Islet precursor cell (in vitro differentiated cells): Measurements from ENCODE around the gene CDADC1.
"Not testable (repeated sequence)": the region's sequence is repeated elsewhere in the genome, so short reads cannot be mapped to it uniquely, and the experiment has no call there.

ENCODE experiments used
- DNase-seq: peaks from one replicate; pipeline ENCODE4 v3.0.0-alpha.2; 2018

The CDADC1 gene

DNA sequence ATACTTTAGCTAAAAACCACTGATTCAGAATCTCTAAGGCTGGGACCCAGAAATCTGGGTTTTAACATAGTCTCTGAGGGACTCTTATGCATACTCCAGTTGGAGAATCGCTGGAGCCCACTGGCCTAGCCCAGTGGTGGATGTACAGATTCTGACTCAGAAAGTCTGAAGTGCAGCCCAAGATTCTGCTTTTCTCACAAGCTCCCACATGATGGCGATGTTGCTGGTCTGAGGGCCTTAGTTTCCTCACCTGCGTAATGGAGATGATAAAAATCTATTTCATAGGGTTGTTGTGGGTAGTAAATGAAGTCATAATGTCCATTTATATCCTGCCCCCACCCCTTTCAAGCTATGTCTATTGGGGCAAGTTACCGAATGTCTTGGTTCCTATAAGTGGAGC, 7.7 kb upstream of the CDADC1 start:
- peak; percentile 63 for DNase-seq

DNA sequence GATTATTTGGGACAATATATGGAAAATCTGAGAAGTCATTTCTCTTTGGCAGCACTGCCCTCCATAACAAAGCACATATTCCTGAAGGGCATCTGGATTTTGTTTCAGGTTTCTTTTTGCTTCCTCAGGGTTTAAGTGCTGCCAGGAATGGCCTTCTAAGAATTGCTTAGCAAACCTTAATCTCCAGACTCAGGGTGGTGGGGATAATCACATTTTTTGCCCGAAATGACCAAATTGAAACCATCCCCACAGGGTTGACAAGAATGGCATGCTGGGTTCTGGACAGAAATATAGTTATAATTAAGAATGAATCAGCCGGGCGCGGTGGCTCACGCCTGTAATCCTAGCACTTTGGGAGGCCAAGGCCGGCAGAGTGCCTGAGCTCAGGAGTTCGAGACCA, 6.4 kb upstream of the CDADC1 start:
- DNase-seq, result no peak

DNA sequence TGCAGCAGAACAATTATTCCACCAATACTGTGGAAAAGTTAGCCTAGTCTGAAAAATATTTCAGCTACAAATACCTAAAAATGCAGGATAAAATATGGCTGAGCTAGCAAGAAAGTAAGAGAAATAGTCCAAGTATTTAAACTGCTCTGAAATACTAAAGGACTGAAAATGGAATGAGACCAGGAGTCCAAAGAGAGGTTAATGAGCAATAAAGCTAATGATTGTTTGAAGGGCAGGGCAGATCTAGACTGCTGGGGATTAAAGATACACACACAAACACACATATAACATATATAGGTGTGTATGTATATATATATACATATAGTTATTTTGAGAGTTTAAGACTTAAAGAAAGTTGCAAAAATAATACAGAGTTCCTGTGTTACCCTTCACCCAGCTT, 2.6 kb upstream of the CDADC1 start:
- no peak for DNase-seq

DNA sequence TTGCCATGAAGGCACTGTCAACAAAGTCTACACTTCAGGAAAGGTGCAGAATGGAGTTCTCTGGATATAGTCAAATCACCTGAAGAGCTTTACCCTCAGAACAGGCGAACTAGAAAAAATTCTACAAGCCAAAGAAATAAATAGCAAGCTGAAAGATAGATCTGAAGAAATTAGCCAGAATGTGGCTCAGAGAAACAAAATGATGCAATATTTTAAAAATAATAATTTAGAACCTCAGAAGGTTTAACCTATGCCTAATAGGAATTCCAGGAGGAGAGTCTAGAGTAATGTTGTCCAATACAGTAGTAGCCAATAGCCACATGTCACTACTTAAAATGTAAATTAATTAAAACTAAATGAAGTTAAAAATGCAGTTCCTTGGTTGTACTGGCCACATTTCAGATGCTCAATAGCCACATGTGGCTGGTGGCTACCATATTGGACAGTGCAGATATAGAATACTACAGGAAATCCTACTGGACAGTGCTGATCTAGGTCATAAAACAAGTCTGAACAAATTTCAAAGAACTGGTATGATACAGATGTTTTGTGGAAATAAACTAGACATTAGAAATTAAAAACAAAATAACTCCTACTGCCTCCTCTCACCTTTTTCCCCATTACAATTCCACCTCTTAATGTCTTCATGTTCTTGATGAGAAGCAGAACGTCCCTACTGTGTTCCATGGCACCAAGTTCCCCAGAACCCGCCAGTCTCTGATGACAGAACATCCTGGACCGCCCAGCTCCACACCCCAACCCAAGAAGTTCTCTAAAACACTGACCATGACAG, 679 bp upstream of the CDADC1 start:
- DNase-seq, result no peak

DNA sequence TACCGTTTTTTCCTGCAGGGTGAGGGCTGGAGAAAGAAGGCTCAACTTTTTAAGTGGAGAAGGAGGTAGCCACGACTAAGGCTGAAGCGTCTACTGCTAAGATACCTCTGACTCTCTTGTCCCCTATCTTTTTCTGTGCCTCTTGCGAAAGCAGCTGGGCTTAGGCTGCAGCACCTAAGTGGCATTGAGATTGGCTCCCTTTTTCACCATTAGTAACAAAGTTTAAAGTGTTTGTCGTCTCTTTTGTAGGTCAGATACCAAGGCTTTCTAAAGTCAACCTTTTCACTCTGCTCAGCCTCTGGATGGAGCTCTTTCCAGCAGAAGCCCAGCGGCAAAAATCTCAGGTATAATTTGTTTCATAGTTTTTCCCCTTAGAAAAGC, 887 bp downstream of the CDADC1 start:
- no peak for DNase-seq

DNA sequence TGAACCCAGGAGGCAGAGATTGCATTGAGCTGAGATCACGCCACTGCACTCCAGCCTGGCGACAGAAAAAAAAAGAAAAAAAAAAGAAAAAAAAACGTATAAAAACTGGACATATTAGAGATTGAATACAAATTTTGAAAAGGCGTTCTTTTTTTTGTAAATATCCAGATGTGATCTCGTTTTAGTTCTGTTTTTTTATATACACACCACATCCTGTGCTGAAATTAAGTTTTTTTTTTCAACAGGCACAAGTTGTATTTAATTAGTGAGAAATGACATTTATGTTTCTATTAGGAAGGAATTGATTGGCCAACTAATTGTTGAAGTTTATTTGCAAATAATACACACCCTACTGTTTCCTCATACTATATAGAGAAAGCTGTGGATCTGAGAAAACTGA, 3.6 kb downstream of the CDADC1 start:
- DNase-seq, result no peak

DNA sequence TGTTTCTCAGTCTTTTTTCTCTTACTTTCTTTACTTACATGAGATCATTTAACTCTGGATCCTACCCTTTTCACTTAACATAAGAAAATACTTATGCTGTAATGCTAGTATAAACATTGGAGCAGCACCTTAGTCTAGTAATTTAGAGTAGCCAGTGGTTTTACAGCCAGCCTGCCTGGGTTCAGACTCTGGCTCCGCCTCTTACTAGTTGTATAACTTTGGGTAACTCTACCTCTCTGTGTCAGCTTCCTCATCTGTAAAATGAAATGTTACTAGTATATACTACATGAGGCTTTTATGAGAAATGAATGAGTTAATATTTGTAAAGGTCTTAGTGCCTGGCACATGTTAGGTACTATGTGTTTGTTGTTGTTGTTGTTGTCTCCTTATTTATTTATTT, 5.6 kb downstream of the CDADC1 start:
- DNase-seq, result no peak

DNA sequence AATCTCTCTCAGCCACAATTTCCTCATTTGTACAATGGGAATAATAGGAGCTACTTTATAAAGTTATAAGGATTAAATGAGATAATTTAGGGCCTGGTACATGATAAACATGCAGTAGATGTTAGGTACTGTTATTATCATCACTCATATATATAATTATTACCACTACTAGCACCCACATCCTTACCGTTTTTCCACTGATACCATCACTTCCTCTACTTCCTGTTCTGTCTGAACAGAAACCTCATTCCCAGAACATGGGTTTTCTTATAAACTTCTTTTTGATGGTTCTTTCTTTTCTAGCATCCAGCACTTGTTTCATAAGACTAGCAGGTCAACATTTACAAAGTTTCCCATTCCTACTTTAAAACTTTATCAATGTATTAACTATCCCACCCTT, 6.3 kb downstream of the CDADC1 start:
- no peak for DNase-seq

DNA sequence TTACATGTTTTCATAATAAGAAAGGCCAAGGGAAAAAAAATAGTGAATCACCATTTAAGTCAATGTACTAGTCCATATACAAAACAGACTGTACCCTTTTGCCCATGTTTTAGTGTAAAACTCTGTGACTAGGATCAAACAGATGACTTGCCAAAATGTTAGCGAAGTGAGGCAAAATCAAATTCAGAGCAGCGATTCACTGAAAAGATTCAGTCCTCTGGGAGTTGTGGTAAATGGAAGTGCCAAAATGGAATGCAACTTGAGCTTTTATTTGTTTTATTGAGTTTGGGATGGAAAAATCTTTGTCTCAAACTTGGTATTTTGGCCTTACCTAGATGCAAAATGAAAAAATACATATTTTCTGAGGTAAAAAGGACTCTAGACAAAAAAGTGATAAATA, 9.1 kb downstream of the CDADC1 start:
- no peak for DNase-seq

DNA sequence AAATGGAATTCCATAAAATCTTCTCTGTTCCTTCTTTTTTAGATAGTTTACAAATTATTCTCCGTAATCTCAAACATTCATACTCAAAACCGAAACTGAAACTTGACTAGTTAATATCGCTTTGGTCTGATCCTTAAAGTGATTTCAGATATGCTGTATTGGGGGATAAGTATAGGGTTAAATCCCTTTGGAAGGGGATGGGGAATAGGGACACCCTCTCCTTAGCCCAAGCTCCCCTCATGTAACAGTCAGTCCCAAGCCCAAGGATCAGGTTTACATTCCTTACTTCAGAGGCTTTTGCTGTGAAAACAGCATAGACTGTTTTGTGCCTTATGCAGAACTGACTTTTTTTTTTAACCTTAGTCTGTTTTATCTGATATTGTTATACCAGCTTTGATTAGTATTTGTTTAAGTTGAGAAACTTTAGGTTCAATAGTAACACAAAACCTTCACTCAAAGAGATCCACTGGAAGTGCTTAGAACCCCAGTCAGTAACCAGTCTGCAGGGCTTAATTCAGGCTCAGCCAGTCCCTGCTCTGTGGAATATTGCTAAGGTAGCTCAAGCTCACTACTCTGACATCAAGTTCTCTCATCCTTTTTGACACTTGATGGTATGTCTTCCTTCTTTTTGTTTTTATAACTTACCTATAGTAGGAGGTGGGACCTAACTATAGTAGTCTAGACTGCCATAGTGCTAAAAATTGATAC, 10.5 kb downstream of the CDADC1 start:
- no peak for DNase-seq

DNA sequence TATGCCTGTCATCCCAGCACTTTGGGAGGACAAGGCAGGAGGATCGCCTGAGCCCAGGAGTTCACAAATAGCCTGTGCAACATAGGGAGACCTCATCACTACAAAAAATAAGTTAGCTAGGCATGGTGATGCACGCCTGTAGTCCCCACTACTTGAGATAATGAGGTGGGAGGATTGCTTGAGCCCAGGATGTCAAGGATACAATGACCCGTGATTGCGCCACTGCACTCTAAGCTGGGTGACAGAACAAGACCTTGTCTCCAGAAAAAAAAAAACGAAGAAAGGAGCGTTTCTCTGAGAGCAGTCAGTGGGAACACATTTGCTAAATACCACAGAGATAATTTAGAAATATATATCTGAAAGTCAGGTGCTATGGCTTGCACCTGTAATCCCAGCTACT, 11.9 kb downstream of the CDADC1 start:
- no peak for DNase-seq

DNA sequence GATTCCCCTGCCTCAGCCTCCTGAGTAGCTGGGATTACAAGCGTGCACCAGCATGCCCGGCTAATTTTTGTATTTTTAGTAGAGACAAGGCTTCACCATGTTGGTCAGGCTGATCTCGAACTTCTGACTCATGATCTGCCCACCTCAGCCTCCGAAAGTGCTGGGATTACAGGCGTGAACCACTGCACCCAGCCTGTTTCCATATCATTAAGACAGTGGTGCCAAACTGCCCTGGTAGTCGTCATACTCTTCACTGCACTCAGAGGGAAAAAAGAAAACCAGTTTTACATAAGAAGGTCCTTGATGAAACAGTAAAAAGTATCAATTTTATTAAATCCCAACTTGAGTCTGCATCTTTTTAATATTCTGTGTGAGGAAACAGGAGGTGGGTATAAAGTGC, 14.9 kb downstream of the CDADC1 start:
- DNase-seq, result no peak

DNA sequence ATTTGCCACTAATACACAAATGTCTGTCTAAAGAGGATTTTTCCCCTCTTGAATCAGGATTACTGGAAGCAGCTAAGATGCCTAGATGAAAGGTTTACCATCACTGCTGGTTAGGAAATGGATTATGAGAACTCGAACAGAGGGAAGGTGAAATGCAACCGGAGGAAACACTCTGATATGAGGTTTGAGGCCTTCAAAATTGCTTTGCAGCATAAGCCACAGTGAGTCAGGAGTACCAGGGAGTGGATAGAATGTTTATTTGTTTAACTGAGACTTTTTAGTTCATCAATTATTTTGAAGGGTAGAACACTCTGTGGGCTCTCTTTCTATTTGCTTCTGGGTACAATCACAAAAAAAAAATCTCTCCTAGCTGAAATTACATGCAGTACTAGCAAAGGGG, 18.1 kb downstream of the CDADC1 start:
- no peak for DNase-seq

DNA sequence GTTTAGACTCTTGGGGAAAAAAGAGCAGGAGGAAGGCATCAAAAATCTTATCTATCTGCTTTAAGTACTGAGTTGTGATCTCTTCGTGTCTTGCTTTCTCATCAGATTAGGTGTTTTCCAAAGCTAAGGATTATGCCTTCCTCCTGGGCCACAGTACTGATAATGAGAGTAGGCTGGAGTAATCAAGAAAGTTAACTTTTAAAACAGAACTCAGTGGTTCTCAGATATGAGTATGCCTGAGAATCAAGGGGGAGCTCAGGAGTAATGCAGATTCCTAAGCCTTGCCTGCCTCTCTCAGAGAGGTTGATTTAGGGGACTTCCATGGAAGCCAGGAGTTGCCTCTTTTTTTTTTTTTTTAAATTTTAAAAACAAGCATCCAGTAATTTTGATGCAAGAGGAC, 23.5 kb downstream of the CDADC1 start:
- no peak for DNase-seq

DNA sequence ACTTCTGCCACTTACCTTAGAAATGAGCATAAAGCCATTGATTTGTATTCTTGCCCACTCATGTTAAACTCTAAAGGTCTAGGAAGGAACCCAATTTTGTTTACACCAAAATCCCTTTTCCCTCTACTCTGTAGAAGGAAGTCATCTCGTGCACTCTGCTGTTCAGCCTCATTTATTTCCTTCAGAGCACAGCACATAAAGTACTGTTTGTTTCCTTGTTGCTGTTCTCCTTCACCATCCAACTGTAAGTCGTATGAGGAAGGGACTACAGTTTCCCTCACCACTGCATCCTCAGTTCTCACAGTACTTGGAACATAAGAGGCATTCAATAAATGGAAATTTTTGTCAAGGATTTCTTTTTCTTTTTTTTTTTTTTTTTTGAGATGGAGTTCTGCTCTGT, 24.6 kb downstream of the CDADC1 start:
- DNase-seq, result no peak

DNA sequence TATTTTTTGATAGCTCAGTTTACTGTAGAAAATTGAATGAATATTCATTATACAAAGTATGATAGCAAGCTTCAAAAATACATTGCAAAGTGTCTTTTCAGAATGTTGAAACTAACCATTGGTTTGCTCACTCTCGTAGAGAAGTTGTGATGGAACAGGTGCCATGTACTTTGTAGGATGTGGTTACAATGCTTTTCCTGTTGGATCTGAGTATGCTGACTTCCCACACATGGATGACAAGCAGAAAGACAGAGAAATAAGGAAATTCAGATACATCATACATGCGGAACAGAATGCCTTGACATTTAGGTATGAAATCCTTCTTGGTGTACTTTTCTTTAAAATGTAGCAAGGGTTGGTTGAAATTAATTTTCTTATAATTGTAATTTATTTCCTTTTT, 30.5 kb downstream of the CDADC1 start:
- DNase-seq, result no peak

DNA sequence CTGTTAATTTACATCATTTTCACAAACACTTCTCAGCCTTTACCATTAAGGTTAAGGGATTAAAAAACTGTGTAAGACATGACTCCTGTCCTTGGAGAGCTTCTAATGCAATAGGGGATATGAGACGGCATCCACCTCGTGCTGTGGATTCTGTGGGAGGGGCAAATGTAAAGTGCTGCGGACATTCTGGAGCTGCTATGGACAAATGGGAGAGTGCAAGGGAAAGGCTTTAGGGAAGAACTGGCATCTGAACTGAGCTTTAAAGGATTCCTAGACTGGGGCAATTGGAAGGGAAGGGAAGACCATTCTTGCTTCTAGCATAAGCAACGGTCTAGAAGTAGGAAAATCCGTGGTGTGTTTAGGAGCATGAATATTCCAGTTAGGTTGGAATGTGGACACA, 31.4 kb downstream of the CDADC1 start:
- DNase-seq, result no peak

DNA sequence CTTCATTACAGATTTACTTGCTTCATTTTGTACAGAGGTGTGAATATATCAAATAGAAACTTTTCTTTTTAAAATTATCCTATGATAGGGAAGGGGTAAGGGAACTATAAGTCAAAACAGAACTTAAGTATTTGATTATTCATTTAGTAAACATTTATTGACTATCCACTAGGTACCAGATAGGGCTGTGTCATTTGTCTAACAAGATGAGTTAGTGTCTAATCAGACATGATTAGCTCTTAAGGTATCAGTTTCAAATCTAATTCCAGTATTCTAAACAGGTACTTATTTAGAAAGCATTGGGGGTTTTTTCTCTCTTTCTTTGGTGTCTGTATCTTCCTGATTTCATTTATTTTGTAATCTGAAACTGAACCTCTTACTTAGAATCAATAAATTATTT, 32.2 kb downstream of the CDADC1 start:
- no peak for DNase-seq

DNA sequence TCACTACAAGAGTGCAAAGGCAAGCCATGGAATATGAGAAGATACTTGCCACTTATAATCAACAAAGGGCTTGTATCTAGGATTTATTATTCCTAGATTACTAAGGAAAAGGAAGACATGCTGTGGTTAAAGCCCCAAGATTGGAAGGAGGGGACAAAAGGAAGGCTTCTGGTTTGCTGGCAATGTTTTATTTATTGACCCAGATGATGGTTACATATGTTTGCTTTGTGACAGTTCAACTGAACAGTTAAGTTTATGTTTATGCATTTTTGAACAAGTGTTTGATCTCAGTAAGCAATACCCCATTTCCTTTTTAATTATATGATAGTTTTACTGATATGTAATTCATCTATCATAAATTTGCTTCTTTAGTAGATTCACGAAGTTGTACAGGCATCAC, 40.3 kb downstream of the CDADC1 start:
- DNase-seq, result no peak

DNA sequence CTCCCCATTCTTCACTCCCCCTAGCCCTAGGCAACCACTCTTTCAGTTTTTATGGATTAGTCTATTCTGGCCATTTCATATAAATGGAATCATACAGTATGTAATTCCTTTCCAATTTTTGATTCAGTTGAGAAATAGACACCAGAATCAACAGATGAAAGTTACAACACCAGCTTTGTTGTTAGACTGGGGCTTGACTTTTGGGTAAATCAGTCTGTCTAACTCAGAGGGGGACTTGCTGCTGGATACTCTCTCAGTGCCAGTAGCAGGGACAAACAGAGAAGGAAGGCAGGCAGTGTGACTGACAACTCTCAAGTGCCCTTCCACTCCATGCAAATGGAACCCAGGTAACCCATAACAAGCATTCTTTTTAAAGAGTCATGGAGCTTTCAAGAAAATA, 40.7 kb downstream of the CDADC1 start:
- no peak for DNase-seq

DNA sequence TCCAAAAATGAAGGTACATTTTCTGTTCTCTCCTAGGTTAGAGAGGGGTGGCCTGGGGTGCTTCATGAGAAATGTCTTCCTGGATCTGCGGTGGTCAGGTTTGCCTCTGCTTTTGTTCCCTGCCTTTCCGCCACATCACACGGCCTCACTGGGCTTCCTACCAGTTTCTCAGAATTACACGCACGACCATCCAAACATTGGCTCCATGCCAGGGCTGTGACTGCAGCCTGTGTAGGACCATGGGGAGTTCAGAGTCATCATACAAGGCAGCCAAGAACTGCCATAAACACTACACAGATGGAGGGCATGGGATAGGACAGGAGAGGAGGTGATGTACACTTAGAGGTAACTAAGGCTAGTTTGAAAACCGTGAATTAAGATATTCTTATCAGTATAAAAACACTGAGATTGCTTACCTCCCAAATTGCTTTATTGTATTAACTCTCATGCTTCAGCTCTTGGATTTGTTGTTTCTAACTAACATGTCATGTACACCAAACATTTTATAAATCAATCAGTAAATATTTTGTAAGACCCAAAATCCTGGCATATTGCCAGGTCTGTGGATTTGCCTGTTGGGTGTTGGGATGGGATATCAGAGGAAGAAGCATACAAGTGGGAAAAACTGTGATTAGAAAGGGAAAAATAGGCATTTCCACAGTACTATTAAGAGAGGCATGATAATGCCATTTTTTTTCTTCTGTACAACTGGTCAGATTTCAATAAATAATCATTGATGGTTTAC, 45.2 kb downstream of the CDADC1 start:
- no peak for DNase-seq

DNA sequence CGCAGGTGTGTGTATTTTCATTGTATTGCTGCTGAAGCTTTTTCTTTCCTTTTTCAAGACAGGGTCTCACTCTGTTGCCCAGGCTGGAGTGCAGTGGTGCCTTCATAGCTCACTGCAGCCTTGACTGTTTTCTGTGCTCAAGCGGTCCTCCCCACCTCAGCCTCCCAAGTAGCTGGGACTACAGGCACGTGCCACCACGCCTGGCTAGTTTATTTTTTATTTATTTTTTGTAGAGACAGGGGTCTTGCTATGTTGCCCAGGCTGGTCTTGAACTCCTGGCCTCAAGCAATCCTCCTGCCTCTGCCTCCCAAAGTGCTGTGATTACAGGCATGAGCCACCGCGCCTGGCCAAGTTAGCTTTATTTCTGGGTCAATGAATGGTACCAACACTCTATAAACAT, 47.0 kb downstream of the CDADC1 start:
- DNase-seq, result not testable (repeated sequence)

DNA sequence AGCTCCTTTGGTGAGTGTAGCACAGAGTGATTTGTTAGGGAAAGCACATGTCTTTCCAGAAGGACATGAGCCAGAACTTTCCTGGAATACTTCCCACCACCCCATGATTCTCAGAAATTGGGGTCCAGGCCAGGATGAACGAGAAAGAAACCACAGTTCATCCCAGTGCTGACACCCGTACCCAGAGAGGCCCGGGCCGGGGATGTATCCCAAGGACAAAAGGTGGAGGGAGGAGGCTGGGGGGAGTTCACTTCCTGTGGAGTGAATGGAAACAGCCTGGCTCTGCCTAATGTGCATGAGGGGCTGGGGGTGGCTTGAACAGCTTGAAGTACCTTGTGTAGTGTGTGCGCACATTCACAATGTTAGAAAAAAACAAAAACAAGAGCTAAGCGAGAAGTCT, 47.5 kb downstream of the CDADC1 start:
- DNase-seq, result peak; percentile 17

DNA sequence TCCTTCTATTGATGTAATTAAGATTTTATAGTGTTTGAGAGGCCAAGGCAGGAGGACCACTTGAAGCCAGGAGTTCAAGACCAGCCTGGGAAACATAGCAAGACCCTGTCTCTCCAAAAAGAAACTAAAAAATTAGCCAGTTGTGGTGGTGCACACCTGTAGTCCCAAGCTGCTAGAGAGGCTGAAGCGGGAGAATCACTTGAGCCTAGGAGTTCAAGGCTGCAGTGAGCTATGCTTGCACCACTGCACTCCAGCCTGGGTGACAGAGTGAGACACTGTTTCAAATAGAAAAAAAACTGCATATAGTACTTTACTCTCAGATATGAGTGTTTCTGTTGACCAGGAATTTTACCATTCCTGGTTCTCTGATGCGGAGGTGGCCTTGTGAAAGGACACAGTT, 48.9 kb downstream of the CDADC1 start:
- no peak for DNase-seq
